Stimulated activated CD4-positive, alpha-beta T cell treated with anti-CD3 and anti-CD28 coated beads, Interleukin-15, amount 100 ng/mL, for 1 hour (primary cell): ENCODE results near the gene BOK.
A peak's percentile ranks its signal among the peaks of the same experiment; 100 is the strongest.

Experiments used
- DNase-seq, 2 donors: peaks; one replicate each; pipeline ENCODE4 v3.0.0-alpha.2; 2020; ENCODE audit warnings: low read depth in 1 of 2, low spot score in 1 of 2

The BOK gene

DNA sequence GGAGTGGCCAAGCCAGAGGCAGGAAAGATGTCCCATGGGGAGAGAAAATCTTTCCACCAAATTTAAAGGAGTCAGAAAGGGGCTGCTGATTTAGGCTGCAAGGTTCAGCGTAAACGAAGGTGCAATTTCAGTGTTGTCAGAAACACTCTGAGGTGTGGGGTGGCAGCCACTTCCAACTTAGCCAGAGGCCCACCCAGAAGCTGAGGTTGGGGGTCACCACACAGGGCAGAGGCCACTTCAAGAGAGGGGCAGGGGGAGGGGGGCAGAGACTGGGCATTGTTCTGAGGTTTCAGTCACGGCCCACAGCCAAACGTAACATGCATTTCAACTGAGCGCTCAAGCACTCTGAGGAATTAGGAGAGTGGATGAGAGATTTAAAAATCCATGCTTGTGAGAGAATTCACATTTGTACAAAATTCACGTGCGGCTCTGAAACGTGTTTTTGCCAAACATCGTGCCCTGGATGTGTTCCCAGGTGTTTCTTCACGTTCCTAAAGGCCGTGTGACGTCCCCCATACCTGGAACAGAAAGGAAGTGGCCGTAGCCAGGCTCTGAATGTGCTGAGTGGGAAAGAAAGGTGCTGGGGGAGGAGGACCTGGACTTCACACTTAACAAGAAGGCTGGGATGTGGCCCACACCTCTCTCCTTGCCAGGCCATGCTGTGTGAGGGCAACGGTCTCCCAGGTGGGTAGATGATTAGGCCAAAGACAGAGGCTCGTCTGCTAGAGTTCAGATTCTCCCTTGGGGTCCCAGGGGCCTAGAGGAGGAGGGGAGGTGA, 19.5 kb upstream of the BOK start:
- no peak for DNase-seq

DNA sequence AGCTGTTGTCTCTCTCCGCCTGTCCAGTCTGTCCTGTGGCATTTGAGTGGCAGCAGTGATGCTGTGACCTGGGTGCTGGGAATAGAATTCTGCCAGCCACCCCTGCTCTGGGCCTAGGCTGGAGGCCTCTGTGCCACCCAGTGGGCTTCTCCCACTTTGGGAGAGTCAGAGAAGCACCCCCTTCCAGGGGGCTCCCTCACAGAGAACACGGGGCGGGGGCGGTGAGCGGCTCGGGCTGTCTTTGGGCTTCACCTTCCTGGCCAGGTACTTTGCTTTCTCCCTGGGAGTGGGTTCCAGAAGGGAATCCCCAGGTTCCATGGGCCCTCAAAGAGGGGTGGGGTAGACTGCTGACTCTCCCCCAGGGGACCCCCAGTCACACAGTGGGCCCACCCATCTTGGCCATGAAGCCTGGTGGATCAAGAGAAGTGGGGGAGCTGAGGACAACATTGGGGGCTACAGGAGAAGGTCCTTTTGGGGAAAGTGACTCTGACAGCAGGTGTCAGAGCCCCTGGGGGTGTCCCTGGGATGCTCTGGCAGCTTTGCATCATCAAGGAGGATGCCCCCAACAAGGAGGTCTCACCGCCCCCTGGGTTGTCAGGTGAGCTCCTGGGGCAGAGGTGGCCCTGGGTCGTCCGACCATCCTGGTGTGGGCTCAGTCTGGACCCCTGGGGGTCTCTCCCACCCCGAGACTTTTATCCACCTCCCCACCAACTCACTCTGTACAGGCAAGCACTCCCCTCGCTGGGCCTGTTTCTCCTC, 18.8 kb upstream of the BOK start:
- no peak for DNase-seq

DNA sequence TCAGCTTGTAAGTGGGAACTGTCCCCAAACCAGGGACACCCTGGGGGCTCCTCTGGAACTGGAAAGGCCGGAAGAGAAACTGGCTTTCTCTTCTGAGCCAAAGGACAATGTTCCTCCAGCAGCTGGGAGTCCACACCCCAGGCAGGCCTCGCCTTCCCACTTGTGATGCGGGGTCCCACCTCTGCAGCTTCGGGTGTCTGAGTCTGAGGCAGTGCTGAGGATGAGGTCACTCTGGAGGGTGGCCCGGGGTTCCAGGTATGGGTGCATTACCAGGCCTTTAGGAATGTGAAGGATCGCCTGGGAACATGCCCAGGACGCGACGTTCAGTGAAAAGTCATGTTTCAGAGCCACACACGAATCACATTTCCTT, 18.2 kb upstream of the BOK start:
- no peak for DNase-seq

DNA sequence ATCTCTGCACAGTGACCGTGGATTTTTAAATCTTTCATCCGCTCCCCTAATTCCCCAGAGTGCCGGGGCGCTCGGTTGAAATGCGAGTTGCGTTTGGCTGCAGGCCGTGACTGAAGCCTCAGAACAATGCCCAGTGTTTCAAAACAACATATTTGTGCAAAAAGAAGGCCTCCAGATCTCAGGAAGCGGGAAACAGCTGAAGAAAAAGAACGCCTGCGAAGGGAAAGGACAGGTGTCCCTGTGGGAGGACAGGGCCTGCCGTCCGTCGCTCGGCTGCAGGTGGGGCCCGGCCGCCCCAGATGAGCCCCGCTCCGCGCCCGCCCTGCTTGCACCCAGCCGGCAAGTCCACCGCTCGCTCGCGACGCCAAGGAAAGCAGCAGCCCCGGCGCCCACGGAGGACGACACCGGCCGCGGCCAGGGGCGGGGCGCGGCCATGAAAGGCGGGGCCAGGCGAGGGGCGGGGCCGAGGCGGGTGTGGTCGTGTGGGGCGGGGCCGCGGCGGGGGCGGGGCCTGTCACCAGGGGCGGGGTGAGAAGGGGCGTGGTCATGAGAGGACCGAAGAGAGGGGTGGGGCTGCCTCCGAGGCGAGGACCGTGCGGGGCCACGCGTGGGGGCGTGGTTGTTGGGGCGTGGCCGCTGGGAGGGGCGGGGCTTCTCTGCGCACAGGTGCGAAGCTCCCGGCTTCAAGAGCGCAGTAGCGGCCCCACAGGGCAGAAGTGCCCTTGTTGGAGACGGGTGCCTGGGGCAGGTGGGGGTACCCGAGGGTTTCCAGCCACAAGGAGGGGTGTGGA, 17.6 kb upstream of the BOK start:
- DNase-seq: peak; percentile 17 to 49

DNA sequence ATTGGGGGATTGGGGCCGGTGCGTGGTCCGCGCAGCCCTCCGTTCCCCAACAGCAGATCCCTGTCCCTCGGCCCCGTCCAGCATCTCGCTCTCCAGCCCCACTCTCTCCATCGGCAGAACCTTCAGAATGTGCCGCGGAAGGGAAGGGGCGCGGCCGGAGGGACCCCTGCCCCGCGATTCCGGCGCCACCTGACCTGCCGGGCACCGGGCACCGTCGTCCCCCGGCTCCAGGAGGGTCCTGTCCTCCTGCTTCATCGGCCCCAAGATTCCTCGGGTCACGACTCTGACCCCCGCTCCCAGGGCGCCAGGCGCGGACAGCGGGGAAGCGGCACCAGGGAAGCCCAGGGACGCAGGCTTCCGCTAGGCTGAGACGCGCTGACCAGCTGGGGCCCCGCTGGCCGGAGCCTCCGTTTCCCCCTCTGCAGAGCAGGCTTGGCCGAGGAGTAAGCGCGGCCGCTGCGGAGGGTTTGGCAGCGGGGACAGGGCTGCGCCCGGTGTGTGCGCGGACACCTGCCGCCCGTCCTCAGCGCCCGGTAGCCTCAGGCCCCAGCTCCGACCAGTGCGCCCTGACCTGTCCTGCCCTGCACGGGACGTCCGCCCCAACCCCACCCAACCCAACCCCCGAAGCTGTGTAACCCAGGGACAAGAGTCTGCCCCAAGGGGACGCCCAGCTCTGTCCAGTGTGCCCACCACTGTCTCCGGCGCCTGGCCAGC, 16.8 kb upstream of the BOK start:
- DNase-seq: no peak

DNA sequence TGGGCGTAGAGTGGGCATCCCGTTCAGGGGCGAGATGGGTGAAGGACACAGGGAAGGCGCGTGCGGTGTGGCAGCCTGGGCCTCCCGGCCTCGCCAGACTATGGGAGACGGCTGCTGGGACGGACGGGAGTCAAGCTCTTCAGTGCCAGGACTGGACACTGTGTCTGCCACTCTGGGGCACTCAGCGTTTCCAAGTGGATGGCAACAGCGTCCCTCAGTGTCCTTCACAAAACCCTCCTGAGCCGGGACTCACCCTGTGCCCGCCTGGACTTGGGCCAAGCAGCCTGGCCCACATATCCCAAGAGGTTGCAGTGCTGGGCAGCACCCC, 16.3 kb upstream of the BOK start:
- DNase-seq: no peak

DNA sequence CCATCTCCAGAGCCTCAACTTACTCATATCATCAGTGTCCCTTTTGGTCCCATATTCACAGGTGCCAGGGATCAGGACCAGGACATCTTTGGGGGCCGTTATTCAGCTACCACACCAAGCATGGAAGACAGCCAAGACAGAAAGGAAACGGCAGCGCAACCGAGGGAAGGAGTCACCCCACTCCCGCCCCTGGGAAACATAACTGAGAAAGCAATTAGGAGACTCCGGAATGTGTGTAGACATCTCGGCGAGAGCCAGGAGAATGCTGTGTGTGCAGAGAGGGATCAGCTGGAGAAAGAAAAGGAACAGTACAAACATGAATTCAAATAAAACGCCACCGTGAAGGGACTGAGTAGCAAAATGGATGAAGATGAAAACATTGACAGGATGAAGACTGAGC, 13.4 kb upstream of the BOK start:
- no peak for DNase-seq

DNA sequence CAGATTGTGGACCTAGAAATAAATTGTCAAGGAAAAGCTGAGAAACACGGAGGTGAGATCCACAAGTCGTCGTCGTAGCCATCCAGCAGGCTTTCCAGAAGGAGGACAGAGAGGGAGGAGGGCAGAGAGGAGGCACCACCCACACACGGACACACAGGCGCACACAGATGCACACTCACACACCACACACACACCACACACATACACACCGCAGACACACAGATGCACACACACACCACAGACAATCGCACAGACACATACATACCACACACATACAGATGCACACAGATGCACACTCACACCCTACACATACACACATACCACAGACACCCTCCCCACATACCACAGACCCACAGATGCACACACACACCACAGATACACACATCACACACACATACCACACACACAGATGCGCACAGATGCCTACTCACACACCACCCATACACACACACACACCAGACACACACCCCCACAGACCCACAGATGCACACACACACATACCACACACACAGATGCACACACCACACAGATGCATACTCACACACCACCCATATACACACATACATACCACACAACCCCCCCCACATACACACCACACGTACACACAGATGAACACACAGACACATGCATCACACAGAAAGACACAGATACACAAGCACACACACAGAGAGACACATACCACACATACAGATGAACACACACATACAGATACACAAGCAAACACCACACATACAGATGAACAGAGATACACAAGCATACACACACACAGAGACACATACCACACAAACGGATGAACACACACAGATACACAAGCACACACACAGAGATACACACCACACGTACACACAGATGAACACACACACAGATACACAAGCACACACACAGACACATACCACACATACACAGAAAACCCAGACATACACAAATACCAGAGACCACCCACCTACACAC, 12.7 kb upstream of the BOK start:
- no peak for DNase-seq

DNA sequence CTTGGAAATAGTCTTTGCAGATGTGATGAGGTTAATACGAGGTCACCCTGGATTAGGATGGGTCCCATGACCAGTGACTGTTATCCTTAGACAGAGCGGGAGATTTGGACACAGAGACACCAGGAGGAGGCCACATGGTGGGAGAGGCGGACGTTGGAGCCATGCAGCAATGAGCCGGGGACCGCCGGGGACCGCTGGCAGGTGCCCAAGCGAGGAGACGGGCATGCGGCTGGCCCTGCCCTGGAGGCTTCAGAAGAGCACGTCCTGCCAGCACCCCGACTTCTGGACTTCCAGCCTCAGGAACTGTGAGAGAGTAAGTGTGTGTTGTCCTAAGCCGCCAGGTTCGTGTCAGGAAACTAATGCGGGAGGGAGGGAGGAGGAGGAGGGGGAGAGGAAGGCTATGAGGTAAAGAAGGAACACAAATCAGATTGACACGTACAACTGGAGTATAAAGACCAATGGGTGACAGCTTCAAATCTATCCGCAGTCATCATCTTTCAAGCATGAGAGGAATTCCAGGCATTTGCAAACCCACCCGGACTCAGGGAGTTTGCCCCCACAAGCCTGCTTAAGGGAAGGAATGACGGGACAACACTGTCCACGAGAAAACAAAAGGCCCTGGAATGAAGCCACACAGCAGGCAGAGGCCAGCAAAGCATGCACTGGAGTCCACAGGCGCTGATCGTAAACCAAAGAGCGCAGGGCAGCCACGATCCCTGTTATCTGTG, 11.6 kb upstream of the BOK start:
- no peak for DNase-seq

DNA sequence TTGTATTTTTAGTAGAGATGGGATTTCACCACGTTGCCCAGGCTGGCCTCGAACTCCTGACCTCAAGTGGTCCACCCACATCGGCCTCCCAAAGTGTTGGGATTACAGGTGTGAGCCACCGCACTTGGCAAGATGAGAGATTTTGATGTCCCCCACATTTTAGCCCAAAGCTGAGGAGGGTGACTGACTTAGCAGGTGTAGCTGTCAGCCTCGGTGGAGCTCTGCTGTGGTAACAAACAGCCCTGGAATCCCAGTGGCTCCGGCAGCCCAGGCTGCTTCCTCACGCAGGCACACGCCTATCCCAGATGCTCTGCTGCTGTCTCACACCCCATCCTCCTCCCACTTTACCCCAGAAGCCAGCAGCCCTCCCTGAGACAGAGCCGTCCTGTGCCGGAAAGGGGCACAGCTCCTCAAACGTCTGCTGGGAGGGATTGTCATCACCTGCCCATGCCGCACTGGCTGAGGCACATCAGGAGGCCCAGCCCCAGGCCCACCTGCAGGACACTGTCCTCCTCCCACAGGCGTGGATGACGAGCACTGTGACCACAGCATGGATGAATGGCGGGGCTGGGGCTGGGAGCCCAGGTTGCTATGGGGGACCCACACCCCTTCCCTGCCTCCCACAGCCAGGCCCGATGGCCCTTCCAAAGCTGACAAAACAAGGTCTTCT, 10.6 kb upstream of the BOK start:
- no peak for DNase-seq

DNA sequence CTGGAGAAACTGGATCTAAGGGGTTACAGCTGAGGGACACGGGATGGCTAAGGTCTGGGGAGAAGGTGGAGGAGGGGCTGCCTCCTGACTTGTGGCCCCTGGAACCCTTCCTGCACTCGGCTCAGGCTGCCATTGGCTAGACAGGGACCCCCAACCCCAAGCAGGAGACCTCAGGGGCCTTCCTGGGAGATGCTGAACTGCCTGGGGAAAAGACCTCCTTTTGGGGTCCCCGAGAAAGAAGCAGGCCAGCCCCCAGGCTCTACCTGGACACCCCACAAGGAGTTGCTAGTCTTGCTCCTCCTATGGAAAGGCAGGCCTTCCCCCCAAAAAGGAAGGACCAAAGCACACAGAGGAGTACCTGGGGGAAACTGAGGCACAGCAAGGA, 10.1 kb upstream of the BOK start:
- no peak for DNase-seq

DNA sequence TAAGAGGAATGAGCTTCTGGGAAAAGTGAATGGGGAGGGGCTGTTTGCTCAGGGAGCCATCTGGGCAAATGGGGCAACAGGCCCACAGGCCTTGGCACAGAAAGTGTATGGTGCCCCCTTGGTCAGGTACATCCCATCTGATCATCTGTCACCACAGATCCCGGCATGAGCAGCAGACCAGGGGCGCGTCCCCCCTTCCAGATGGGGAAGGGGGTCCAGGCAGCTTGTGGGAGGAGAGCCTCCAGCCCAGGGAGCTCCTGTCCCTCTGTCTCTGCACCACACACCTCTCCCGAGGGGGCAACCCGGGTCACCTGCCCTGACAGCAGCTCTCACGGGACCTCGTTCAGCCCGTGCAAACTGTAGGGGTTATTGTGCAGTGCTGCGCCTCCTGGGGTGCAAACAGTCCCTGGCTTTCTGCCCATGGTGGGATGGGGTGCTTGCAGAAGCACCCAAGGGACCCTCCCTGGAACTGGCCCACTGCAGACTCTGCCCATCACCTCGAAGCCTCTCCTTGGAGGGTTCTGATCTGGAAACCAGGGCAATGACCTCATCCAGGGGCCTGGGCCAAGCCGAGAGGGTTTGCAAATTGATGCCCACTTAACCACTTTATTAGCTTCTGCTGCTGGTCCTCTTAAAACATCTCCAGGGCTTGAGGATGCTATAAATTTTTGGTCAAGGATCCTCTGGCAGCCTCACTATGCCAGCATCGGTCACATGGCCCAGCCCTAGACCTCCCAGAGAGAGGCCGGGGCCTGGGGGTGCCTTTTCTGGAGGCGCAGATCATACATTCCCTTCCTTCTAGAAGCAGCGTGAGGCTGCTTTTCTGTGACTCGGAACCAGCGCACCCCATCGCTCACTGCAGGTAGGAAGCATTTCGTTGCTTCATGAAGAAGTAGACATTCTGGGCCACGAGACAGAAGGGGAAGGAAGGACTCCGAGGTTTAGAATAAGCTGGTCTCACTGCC, 7.6 kb upstream of the BOK start:
- no peak for DNase-seq

DNA sequence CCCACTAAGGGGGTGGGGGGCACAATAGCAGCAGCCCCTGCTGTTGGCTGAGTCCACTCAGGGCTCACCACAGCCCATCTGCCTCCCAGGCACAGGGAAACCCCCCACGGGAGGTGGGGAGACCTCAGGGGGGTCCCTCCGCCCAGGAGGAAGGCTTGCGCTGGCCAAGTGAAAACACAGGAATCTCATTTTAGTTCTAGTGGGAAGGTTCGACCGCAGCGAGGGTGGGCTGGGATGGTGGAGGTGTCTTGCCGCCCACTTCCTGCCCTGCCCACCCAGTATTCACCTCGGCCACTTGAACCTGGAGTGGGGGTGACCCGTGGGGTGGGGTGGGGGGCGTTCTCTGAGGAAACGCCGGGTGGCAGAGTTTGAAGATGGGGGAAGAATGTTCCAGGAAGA, 6.9 kb upstream of the BOK start:
- no peak for DNase-seq

DNA sequence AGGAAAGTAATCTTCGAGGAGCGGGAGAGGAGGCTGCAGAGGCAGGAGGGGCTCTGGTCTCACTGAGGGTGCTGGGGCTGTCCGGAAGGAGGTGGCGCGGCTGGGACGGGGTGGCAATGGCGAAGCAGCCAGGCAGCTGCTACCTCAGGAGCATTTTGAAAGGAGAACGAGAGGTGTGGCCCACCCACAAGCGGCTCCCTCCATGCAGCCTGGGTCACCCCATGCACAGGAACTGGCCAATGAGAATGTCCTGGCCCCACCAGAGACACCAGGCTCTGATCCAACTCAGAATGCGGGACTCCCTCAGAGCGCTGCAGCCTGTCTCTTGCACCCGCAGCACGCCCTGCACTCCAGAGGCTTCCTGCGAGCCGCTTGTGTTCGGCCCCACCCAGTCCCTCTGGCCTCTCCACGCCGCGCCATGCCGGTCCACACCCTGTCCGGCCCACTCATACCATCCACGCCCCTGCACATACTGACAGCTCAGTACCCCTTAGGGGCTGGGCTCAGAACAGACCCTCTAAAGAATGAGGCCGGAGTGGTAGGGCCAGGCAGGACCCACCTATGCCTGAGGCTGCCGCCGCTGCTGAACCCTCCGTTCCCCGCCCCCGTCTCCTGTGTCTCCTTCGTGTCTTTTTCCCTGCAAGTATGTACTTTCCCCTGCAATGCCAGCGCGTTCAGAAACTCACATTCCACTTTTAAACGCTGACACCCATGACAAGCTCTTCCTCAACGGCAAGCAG, 6.4 kb upstream of the BOK start:
- no peak for DNase-seq

DNA sequence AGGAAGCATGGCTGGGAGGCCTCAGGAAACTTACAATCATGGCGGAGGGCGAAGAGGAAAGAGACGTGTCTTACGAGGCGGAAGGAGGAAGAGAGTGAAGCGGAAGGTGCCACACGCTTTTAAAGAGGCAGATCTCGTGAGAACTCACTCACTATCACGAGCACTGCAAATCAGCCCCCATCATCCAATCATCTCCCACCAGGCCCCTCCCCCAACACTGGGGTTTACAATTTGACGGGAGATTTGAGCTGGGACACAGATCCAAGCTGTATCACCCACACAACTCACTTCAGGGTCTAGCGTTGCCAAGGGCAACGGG, 5.1 kb upstream of the BOK start:
- no peak for DNase-seq

DNA sequence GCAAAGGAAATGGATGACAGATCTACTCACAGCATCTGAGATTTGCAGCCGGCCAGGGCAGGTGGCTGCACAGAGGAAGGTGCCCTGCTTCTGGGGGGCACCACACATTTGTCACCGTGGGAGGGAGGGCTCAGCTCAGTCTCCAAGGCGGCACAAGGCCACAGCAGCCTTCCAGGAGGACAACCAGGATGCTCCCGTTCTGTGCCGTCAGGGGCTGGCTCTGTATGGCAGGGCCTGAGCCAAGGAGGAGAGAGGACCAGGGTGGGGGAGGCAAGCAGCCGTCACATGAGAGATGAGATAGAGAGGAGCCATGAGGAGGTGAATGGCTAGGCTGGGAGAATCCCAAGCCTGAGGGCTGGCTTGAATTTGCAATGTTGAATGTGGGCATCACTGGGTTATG, 4.6 kb upstream of the BOK start:
- DNase-seq: no peak

DNA sequence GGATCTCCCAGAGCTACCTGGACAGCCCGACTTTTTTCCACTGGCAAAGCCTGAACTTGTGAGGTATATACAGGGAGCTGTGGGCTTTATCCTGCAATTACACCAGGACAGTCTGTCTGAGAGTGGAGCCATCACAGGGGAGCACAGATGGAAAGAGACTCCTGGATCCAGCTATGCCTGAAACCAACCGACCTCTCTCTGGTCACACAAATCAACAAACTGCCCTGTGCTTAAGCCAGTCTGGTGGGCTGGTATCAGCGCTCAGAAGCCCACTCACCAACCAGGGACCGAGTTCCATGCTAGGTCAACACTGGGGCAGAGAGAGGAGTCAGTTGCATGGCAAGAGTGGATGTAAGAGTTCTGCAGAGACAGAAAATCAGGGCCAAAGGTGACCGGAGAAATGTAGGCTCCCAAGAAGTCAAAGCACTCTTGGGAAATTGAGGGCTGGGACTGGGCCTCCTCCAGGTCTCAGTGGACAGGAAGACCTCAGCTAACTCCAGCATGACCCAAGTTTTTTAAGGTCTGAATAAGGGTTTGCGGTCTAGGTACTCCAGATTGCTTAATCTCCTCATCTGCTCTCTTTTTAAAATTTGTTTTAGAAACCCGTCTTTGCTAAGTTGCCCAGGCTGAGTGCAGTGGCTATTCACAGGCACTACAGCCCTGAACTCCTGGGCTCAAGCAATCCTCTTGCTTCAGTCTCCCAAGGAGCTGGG, 3.8 kb upstream of the BOK start:
- no peak for DNase-seq
